Panc1 (cell line): ENCODE measurements around the gene OR4D5. TPM values are rescaled to one million over a fixed set of nuclear protein-coding genes. Genes with fewer than 3 reads are reported as not detected.

ENCODE experiments used
- ATAC-seq: fragments of 200-7000 bp; cut with Tn5 transposase; 2 replicates; pipeline ENCODE4 v1.9.1; 2020; ENCODE audit warnings: mild to moderate bottlenecking, moderate library complexity
- BruUV-seq: library from RNA; stranded (reverse); fragments of 400-500 nt; replicated peaks from 2 replicates; lab custom pipeline; 2021; lab: Mats Ljungman, UMichigan
- CTCF ChIA-PET: fragments of 300-600 bp; sonication (Branson Sonifier 250); formaldehyde crosslinking; loops from one replicate; lab custom pipeline; 2022; ENCODE audit warnings: antibody characterized with exemption; lab: Charles Lee
- POLR2A ChIA-PET: fragments of 300-600 bp; sonication (Branson Sonifier 250); formaldehyde crosslinking; loops from one replicate; lab custom pipeline; 2022; ENCODE audit warnings: antibody characterized with exemption; lab: Charles Lee
- DNase-seq: peaks from one replicate; pipeline ENCODE4 v3.0.0-alpha.2; 2010; ENCODE audit warnings: low read depth, low spot score
- H3K27ac ChIP-seq: 2 replicates; pipeline ENCODE4 v1.5.1; 2011; ENCODE audit warnings: mild to moderate bottlenecking, low read length, inconsistent platforms
- H3K27me3 ChIP-seq: fragments of 200-500 bp; sonication (Bioruptor generic); 2 replicates; pipeline ENCODE4 v1.6.0; 2014; ENCODE audit warnings: low read length, inconsistent platforms; ENCODE audit not compliant: control insufficient read depth, insufficient read depth
- H3K36me3 ChIP-seq: fragments of 200-500 bp; sonication (Bioruptor generic); 2 replicates; pipeline ENCODE4 v1.5.1; 2014; ENCODE audit warnings: inconsistent platforms, mild to moderate bottlenecking, low read length, moderate library complexity; ENCODE audit not compliant: control insufficient read depth, insufficient read depth
- H3K4me1 ChIP-seq: 2 replicates; pipeline ENCODE4 v1.5.1; 2011; ENCODE audit warnings: inconsistent platforms, mild to moderate bottlenecking, low read length, moderate library complexity; ENCODE audit not compliant: control insufficient read depth, insufficient read depth
- H3K4me3 ChIP-seq, 2 experiments: 2 replicates each; pipeline ENCODE4 v1.5.1; 2011 to 2012; ENCODE audit warnings: low read depth in 2 of 2, low read length in 2 of 2, mild to moderate bottlenecking in 2 of 2, inconsistent platforms in 1 of 2, moderate library complexity in 1 of 2
- H3K9me3 ChIP-seq: fragments of 200-500 bp; sonication (Bioruptor generic); 2 replicates; pipeline ENCODE4 v1.5.1; 2014; ENCODE audit warnings: low read depth, mild to moderate bottlenecking, inconsistent platforms, low read length, moderate library complexity; ENCODE audit not compliant: control insufficient read depth, insufficient read depth
- POLR2AphosphoS5 ChIP-seq: IDR thresholded peaks from 2 replicates; pipeline ENCODE4 v1.6.1; 2012; ENCODE audit warnings: mild to moderate bottlenecking, low read depth, low read length, moderate library complexity
- SIN3A ChIP-seq: IDR thresholded peaks from 2 replicates; pipeline ENCODE4 v1.6.1; 2012; ENCODE audit warnings: low read depth, mild to moderate bottlenecking, low read length, moderate library complexity, borderline replicate concordance; ENCODE audit not compliant: insufficient read depth
- TCF7L2 ChIP-seq: IDR thresholded peaks from 2 replicates; pipeline ENCODE4 v1.6.1; 2011; ENCODE audit warnings: mild to moderate bottlenecking, low read depth, low read length, inconsistent platforms
- in situ Hi-C: cut with HindIII; loops from 2 replicates; pipeline ENCODE4 v1.10.0; 2016; ENCODE audit warnings: low sequenced_read_pairs, low pct_unique_long_range_greater_than_20kb
- intact Hi-C: fragments of 100-400 bp; cut with micrococcal nuclease; formaldehyde crosslinking; loops from one replicate; pipeline ENCODE4 v1.10.0; 2022; ENCODE audit not compliant: unreplicated experiment
- total RNA-seq: library from RNA; stranded (reverse); gene quantifications from one replicate; pipeline ENCODE4 v1.2.1, GENCODE V29; 2021; ENCODE audit not compliant: unreplicated experiment
- TF ChIP-seq, protein P1 (sequence below): fragments of 450-650 bp; IDR thresholded peaks from 2 replicates; pipeline ENCODE4 v1.5.1; 2017; ENCODE audit warnings: mild to moderate bottlenecking
- TF ChIP-seq, protein P2 (sequence below), 2 experiments: IDR thresholded peaks; 2 replicates each; pipeline ENCODE4 v1.6.1; 2011 to 2012; ENCODE audit warnings: low read depth in 2 of 2, control low read depth in 1 of 2, low read length in 1 of 2, mild to moderate bottlenecking in 1 of 2, moderate library complexity in 1 of 2; ENCODE audit not compliant: insufficient read depth in 1 of 2

Gene OR4D5
- total RNA-seq, 1 experiment from 2014 or later = not detected

DNA sequence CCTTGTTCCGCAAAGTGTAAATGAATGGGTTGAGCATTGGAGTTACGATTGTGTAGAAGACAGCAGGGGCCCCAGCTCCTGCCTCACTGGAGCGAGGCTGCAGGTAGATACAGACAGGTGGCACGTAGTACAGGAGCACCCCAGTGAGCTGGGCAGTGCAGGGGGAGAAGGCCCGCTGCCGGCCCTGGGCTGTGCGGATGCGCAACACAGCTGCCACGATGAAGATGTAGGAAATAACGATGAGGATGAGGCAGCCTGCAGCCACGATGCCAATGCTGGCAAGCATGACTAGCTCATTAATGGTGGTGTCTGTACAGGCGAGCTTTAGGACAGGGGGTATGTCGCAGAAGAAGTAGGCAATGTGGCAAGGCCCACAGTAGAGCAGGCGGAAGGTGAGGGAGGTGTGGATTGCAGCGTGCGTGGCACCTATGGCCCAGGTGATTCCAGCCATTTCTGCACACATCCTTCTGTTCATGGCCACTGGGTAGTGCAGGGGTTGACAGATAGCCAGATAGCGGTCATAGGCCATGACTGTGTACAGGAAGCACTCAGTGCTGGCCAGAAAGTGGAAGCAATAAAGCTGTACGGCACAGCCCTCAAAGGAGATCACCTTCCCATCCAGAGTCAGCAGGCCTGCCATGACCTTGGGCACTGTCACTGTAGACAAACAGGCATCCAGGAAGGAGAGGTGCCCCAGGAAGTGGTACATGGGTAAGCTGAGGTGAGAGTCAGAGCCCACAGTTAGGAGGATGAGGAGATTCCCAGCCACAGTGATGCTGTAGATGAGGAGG lies 37.5 kb downstream of the OR4D5 start:
- no peaks in the 10 kb centered on the region for H3K4me1 ChIP-seq
- CTCF ChIA-PET = no interaction called here
- DNase-seq (no peak), ATAC-seq (no peak)
- H3K4me3 ChIP-seq = no peak overlapping the region
- TF ChIP-seq POLR2AphosphoS5 (no peak), TCF7L2 (no peak), SIN3A (no peak)
- TF ChIP-seq, protein P1, sequence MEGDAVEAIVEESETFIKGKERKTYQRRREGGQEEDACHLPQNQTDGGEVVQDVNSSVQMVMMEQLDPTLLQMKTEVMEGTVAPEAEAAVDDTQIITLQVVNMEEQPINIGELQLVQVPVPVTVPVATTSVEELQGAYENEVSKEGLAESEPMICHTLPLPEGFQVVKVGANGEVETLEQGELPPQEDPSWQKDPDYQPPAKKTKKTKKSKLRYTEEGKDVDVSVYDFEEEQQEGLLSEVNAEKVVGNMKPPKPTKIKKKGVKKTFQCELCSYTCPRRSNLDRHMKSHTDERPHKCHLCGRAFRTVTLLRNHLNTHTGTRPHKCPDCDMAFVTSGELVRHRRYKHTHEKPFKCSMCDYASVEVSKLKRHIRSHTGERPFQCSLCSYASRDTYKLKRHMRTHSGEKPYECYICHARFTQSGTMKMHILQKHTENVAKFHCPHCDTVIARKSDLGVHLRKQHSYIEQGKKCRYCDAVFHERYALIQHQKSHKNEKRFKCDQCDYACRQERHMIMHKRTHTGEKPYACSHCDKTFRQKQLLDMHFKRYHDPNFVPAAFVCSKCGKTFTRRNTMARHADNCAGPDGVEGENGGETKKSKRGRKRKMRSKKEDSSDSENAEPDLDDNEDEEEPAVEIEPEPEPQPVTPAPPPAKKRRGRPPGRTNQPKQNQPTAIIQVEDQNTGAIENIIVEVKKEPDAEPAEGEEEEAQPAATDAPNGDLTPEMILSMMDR = no peak
- POLR2A ChIA-PET = no interaction called here
- intact Hi-C loops = no loop called here
- no TSS peak for BruUV-seq
- H3K9me3 ChIP-seq = no peaks in the 10 kb centered on the region
- H3K27me3 ChIP-seq = no peaks in the 10 kb centered on the region
- in situ Hi-C loops = no loop called here
- no peaks in the 10 kb centered on the region for H3K36me3 ChIP-seq
- no peak overlapping the region for H3K27ac ChIP-seq

GRCh38 chr11:123977731-123978347 lies 38.4 kb downstream of the OR4D5 start, which contains the start of gene OR10S1:
Gene OR10S1, minus strand, starts transcription at chr11:123977781. Its CDS starts 117 bp downstream, at chr11:123977664.
- ChIA-PET POLR2A (no interaction called here), CTCF (interaction anchor here (0.5 kb wide), 1 partner anchor 438 kb away, joined by 8 read pairs; no protein-coding TSS in a partner anchor)
- intact Hi-C loops = no loop called here
- DNase-seq = no peak
- TF ChIP-seq, protein P2, sequence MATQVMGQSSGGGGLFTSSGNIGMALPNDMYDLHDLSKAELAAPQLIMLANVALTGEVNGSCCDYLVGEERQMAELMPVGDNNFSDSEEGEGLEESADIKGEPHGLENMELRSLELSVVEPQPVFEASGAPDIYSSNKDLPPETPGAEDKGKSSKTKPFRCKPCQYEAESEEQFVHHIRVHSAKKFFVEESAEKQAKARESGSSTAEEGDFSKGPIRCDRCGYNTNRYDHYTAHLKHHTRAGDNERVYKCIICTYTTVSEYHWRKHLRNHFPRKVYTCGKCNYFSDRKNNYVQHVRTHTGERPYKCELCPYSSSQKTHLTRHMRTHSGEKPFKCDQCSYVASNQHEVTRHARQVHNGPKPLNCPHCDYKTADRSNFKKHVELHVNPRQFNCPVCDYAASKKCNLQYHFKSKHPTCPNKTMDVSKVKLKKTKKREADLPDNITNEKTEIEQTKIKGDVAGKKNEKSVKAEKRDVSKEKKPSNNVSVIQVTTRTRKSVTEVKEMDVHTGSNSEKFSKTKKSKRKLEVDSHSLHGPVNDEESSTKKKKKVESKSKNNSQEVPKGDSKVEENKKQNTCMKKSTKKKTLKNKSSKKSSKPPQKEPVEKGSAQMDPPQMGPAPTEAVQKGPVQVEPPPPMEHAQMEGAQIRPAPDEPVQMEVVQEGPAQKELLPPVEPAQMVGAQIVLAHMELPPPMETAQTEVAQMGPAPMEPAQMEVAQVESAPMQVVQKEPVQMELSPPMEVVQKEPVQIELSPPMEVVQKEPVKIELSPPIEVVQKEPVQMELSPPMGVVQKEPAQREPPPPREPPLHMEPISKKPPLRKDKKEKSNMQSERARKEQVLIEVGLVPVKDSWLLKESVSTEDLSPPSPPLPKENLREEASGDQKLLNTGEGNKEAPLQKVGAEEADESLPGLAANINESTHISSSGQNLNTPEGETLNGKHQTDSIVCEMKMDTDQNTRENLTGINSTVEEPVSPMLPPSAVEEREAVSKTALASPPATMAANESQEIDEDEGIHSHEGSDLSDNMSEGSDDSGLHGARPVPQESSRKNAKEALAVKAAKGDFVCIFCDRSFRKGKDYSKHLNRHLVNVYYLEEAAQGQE (IDR thresholded peaks at IDR 0.05; ENCODE audit: insufficient read depth in 1 of 2, low read depth in 2 of 2, low read length in 1 of 2) = no peak
- TF ChIP-seq TCF7L2 = no peak
- TF ChIP-seq, protein P1 = no peak
- in situ Hi-C loops = no loop called here
- Histone ChIP-seq H3K36me3 (no peaks in the 10 kb centered on the region), H3K27ac (no peak within 1 kb of the TSS), H3K9me3 (no peaks in the 10 kb centered on the region), H3K4me1 (no peaks in the 10 kb centered on the region), H3K27me3 (no peaks in the 10 kb centered on the region), H3K4me3 (no peak within 1 kb of the TSS)
- ATAC-seq = no peak
- BruUV-seq = no TSS peak
